ENCODE data around the gene SPTLC1.

Gene SPTLC1

DNA sequence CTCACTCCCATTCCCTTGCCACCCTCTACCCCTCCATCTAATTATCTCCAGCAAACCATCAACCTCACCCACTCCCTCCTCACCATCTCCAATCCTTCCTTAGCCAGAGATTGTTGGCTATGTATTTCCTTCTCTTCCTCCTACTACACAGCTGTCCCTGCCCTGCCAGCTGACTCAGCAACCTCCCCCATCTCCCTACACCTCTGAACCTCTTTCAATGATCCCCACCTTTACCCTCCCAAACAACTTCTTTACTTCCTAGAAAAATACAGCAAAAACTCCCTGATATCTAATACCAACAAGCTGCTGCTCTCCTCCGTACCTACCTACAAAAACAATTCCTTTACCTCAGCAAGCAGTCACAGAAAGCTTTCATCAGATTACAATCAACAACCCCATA is 37.3 kb downstream of the SPTLC1 start:
- DNase-seq (ENCODE audit: low read depth), result no peak

DNA sequence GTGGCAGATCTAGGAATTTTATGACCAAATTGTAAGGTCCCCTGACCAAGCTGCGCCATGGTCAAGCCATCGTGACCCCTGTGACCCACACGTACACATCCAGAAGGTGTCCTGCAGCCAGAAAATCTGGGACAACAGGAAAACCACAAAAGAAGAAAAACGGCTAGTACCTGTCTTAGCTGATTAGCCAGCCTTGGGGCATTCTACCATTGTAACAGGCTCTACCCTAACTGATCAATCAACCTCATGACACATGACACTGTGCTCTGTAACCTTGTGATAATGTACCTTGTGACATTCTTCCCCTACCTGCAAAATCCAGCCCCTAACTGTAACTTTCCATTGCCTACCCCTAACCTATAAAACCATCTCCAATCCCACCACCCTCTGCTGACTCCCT is 43.6 kb downstream of the SPTLC1 start:
- no peak for DNase-seq (ENCODE audit: low read depth)

DNA sequence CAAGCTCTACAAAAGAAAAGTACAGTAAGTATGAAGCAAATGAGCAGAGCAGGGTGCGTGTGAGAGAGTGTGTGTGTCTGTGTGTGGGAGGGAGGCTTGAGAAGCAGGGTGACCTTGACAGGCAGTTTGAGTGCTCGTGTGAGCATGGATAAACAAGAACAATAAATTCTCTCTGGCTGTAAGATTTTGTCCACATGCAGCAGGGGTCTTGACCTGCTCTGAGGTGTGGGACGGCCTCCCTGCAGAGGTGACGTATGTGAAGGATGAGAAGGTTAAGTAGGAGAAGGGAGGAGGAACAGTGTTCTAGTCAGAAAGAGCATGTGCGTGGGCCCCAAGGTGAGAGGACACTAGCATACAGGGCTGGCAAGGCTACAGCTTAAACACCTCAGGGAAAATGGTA is 49.0 kb downstream of the SPTLC1 start:
- DNase-seq (ENCODE audit: low read depth), result no peak

DNA sequence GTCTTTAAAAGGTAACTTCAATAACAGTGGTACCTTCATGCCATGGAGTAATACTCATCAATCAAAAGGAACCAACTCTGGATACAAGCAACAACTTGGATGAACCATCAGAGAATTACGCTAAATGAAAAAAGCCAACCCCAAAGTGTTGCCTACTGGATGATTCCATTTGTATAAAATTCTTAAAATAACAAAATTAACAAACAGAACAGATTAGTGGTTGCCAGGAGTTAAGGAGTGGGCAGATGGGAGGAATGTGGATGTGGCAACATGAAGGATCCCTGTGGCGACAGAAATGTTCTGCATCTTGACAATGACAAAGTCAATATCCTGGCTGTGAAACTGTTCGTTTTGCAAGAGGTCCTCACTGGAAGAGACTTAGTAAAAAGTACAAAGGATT is 50.5 kb downstream of the SPTLC1 start:
- no peak for DNase-seq (ENCODE audit: low read depth)

DNA sequence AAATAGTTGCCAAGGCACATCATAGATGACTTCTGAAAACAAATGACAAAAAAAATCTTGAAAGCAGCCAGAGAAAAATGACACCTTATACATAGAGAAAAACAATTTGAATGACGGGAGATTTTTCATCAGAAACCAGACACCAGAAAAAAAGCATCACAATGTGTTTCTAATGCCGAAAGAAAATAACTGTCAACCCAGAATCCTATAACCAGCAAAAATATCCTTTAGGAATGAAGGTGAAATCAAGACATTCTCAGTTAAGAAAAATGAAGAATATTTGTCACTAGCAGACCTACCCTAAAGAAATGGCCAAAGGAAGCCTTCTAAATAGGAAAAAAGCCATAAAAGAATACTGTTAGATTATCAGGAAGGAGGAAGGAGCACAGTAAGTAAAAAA is 54.0 kb downstream of the SPTLC1 start:
- DNase-seq (ENCODE audit: low read depth), result no peak

DNA sequence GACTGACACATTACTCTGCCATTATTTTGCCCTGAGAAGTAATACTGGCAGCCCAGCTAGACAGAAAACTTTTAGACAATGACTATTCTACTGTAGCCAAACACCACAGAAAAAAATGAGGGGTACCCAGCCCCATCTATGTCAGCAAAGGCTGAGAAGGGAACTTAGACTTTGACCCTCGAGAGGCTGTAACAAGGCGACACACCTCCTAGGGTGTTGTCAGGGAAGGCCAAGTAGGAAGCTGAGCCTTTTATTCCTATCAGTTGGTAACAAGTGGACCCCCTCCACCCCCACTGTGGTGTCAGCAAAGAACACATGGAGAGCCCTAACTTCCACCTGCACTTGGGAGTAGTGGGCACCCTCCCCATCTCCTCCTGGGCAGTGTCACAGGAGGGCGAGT is 55.6 kb downstream of the SPTLC1 start:
- DNase-seq (ENCODE audit: low read depth), result no peak

DNA sequence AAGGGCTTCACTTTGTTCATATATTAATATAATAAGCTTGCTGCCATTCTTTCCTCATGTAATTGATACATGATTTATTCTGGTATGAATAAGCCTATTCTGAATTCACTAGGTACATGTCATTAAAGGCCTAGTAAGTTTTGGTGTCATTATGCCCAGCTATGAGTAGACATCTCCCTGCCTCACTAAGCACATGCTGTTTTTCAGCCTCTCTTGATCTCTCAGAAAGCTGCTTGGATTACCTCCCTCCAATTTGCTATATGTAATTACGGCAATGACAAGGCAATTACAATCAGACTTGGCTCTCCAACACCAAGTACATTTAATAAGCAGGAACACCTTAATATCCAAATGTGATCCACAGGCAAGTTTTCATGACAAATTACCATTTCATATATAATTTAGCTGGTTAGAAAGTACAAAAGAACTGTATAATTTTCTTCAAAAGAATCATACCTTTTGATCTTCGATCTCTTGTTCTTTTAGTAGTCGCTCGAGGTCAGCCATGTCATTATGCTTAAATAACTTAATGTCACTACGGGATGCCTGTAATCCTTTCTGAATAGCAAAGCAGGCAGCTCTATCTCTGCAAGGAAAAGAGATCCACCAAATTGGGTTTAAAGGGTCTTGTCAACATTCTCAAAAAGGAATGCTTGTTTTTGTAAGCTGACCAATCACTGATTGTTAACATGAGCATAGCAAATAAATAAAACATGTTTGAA is 56.3 kb downstream of the SPTLC1 start:
- DNase-seq (ENCODE audit: low read depth), result no peak

DNA sequence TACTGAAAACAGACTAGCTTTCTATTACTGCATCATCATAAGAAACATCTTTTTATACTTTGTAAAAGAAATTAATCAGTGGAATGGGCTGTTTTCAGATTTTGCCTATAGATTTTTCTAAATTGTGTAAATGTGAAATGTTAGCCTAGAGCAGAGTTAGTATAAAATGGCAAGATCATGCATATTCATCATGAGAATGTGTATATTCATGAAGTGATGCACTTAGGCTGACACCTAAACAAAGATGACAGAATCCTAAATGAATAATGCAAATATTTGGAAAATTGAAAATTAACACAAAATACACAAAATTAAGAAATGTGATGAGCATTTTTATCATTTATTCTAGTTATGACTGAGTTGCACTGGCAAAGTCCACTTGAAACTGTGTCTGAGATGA is 57.2 kb downstream of the SPTLC1 start:
- no peak for DNase-seq (ENCODE audit: low read depth)

DNA sequence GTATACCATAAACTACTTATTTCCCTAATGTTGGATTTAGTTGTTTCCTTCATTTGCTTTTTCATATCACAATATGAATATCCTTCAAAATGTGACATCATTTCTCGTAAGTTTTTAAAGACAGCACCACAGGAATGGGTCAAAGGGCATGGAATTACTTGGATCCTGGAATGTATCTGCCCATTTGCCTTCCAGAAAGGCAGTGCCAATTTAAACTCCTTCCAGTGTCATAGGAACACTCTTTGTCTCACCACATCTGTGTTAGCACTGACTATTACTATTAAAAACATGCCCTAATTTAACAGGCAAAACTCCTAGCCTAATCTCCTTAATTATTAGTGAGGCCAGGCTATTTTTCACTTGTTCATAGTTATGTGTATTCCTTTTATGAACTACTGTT is 58.0 kb downstream of the SPTLC1 start:
- DNase-seq (ENCODE audit: low read depth), result no peak

DNA sequence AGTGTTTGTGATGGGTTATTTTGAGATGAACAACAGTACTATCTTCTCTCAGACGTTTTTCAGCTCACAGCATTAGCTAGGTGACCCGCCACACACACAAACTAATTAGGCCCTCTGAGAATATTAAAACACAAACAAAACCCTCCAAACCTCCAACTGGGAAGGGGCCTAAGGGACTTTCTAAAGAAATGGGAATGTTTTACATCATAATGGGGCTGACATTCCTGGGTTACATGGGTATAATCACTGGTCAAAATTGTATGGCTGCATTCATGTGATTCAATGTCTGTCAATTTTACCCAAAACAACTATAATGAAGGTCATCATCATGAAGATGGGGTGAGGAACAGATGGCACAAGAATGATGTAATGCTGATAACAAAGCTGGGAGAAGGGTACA is 59.6 kb downstream of the SPTLC1 start:
- no peak for DNase-seq (ENCODE audit: low read depth)

DNA sequence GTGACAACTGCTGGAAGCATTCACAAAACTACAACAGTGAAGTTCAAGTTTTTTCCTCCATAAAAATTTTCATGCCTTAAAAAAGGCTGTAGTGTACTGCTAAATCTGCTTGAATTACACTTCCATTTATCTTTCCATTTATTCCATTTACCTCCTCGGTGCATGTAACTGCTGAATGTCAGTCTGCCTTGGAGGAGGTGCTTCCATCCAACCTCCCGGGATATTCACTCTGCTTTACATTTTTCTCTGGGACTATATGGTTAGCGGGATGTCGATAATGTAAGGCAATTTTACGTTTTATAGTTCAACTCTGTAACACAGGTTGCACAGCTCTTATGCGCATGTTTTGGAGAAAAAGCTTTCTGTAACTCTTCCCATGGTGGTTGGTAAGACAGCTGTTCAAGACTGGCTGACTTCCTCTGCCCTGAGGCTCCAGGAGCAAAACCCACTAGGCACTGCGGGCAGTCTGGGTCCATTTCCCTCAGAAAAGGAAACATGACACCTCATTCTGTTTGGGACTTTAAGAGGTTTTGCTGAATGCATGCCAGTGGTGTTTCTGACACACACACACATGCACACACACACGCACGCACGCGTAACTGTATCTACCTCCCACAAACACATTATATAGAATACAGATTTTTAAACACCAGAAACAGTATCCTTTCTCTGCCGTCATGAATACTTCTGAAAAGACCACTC is 66.1 kb downstream of the SPTLC1 start:
- no peak for DNase-seq (ENCODE audit: low read depth)

DNA sequence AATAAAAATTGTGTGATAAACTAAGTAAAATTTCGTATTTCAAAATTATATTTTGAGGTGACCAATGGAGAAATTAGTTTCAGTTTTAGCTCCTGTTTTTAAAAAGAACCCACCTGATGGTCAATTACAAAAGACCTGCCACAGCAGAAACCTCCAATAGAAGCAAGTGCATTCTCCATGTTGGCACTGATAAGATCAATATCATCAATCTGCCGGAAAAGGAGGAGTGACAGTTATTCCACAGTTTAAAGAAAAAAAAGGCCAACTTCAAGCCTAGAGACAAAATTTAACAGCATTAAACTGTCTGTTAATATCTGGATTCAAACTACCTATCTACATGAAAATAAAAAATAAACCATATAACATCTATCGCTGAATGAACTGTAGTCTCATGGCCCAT is 67.7 kb downstream of the SPTLC1 start:
- no peak for DNase-seq (ENCODE audit: low read depth)

DNA sequence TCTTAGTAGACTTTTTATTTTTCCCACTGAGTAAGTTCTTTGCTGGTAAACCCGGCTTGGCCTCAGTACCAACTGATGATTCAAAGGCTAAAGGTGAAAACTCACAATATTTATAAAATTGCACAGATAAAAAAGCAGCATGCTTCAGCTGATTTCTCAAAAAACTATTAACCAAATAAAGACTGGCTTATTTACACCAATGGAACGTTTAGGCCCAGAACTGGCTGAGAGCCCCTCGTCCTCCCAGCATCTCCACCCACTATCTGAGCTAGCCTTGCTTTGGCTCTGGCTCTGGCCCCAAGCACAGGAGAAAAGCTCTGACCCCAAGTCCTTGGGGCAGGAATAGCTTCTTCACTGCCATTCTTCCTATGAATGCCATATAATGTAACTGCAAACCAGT is 68.5 kb downstream of the SPTLC1 start:
- DNase-seq (ENCODE audit: low read depth), result no peak

DNA sequence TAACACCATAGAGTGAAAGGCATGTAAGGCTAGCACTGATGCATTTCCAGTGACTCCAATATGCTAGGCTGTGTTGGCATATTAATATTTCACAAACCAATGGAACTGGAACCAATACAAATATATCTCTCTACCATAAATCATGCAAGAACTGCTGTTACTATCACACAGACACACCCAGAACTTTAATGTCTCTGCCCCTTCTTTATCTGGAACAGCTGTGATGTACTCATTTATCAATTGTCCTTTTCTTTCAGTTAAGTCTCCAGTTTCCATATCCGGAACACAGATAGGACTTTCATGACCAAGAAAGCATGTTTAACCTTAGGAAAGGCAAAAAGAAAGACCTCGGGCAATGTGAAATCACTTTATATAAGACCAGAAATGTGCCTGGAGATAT is 70.3 kb downstream of the SPTLC1 start:
- no peak for DNase-seq (ENCODE audit: low read depth)

DNA sequence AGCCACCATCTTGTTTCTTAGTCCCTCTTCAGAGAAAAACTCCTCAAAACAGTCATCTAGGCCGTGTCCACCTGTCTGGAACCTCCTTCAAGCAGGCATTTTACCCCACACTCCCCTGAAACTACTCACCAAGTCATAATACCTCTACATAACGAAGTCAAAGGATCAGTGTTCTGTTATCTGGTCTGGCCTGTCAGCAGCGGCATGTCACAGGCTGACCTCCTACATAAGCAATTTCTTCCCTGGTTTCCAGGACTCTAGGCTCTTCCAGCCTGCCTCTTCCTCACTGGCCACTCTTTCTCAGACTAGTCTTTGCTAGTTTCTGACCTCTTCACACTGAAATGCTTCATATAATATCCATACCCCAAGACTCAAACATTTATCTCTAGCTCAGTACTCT is 72.2 kb downstream of the SPTLC1 start:
- no peak for DNase-seq (ENCODE audit: low read depth)

DNA sequence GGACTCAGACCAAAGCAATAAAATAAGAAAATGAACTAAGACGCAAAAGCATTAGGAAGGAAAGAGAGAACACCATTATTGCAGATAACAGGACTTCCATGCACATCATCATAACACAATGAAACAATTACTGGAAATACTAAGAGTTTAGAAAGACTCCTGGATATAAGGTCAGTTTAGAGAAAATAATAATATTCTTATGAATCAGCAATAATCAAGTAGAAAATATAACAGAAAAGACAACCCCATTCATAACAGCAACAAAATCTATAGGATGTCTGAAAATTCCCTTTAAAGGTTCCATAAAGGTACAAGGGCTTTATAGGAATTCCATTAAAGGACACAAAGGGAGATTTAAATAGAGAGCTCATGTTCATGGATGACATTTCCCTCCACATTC is 73.0 kb downstream of the SPTLC1 start:
- no peak for DNase-seq (ENCODE audit: low read depth)

DNA sequence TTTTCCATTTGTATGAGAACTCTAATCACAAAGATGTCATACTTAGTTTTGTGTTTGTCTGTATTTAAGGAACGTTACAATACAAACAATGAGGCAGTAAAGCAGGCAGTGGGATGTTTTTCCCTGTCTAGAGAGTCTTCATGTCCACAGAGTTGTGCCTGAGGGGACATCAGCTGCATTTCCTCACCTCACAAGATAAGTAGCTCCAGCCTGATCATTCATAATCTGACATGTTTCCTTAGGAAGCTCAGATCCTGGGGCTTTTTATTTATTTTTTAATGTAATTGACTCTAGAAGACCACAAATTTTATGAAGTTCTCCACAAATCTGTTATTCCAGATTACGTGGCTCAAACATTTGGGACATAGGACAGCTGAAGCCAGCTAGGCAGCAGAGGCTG is 78.5 kb downstream of the SPTLC1 start:
- no peak for DNase-seq (ENCODE audit: low read depth)

DNA sequence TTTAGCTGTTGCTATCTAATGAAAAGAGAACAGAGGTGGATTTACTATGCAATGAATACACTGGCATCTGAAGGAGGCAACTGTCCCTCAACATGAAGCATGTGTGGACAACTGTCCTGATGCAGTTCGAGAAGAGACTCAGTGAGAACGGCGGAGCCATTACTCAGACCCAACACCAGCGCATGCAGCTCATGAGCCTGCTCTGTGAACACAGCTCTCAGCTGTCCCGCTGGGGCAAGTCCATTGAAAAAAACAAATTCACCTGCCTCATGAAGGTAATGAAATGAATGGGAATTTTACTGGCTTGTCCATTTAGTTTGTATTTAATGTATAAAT is 78.8 kb downstream of the SPTLC1 start:
- no peak for DNase-seq (ENCODE audit: low read depth)

DNA sequence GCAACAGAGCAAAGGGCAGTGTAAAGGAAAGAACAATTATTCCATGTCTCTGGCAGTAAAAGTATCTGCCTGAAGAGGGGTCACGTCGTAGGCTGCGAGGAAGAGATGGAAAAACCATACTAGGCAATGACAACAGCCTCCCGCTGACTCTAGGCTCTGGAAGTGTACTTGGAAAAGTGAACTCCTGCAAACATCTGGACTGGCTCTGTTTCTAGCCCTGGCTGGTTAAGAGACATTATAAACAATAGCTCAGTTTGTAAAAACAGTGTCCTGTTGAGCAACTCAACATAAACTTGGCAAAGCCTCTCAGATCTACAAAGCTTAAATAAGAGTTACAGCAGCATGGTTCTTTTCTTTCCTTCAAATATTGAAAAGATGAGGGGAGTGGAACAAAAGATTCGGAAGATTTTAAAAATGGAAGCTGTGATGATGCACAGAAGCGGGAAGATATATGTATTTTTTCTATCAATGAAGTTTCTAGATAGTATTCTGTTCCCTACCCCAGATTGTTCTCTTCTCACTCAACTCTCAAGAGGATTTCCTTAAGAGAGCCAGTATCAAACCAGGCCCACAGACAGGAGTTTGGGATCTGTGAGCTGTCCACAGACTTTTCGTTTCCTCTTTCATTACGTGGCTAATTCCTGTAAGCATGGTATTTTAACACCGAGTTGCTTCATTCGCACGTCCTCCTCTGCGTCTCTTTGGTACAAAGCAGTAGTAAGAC is 79.4 kb downstream of the SPTLC1 start:
- peak; percentile 18 for DNase-seq (ENCODE audit: low read depth)

DNA sequence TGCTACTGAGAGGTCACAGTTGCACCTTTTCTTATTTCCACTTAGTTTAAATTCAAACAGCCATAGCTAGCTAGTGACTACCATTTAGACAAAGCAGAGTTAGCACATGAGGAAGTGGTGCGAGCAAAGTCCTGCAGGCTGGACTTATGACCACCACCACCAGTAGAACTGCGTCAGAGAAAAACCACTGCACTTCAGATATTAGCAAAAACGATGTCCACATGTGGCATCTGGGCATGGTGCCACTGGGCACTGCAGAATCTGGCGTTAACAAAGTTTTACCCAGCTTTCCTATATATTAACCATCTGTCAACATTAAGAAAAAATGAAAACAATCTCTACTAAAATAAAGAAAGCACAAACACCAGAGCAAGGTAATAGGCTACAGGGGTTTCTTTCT is 80.1 kb downstream of the SPTLC1 start:
- DNase-seq (ENCODE audit: low read depth), result no peak

DNA sequence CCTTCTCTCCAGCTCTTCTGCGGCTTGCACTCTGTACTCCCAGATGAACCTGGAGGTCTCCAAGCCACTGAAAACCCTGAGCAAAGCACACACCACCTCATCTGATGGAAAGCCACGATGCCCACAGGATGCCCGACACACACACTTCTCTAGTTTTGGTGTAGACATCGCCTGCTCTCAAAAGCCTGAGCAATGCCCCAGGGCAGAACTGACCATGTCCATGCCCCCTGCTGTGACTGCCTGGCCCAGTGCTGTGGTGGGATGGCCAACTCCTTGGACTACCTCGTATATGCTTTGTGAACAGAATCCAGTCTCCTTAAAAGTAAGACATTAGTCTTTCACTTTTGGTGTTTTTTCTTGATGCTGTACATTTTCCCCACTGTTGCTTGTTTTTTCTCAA is 81.2 kb downstream of the SPTLC1 start:
- DNase-seq (ENCODE audit: low read depth), result no peak

DNA sequence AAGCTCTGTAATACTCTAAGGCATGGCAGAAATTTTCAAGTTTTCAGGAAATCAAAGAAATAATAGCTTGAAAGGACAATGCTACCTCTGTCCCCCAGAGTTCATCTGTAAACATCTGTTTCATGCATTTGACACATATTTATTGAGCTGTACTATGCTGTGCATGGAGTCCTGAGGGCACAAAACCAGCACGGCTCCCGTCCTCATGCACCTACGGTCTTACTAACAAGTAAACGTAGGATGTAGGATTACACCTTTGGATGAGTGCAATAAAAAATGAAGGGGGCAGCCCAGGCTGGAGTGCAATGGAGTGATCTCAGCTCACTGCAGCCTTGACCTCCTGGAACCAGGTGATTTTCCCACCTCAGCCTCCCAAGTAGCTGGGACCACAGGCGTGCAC is 81.9 kb downstream of the SPTLC1 start:
- DNase-seq (ENCODE audit: low read depth), result no peak

DNA sequence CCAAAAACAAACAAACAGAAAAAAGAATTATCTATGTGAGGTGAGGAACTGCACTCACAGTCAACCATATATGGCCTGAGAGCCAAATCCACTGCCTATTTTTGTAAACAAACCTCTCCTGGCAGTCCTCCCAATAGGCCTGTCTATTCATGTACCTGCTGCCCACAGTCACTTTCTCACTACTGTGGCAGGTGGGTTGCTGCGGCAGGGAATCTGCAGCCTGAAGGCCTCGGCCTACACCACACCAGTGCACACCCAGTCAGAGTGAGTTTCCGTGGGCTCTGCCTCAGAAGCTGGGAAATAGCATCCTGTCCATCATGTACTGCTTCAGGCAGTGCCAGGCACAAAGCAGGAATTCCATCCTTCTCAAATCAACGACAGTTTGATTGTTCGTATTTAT is 82.3 kb downstream of the SPTLC1 start:
- DNase-seq (ENCODE audit: low read depth), result no peak

DNA sequence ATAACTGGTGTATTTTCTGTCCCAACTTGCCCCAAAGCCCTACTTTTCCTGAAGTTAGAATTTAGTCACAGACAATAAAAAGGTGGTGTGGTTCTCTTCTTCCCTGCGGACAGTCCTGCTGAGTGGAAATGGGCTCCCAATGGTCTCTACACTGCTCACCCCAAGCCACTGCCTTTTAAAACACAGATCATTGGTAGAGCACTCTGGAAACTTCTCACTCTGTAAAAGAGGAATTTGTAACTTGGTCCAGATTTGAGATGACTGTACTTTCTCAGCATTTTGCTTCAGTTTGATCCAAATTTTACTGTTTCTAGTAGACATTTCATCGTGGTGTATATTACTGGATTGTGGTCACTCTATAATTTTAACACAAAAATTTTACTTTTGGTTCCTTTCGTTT is 84.8 kb downstream of the SPTLC1 start:
- no peak for DNase-seq (ENCODE audit: low read depth)
